Measurements from ENCODE around the gene TGM3.

DNA sequence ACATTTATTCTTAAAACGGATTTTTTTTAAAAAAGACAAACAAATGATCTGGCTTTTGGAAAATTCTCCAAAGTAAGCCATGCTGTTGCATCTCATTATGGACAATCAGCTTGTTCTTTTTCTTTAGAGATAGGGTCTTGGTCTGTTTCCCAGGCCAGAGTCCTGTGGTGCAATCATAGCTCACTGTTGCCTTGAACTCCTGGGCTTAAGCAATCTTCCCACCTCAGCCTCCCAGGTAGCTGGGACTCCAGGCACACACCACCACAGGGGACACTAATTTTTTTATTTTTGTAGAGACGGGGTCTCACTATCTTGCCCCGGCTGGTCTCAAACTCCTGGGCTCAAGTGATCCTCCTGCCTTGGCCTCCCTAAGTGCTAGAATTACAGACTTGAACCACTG lies 45.9 kb upstream of the TGM3 start:
- TF ChIP-seq, protein P1, sequence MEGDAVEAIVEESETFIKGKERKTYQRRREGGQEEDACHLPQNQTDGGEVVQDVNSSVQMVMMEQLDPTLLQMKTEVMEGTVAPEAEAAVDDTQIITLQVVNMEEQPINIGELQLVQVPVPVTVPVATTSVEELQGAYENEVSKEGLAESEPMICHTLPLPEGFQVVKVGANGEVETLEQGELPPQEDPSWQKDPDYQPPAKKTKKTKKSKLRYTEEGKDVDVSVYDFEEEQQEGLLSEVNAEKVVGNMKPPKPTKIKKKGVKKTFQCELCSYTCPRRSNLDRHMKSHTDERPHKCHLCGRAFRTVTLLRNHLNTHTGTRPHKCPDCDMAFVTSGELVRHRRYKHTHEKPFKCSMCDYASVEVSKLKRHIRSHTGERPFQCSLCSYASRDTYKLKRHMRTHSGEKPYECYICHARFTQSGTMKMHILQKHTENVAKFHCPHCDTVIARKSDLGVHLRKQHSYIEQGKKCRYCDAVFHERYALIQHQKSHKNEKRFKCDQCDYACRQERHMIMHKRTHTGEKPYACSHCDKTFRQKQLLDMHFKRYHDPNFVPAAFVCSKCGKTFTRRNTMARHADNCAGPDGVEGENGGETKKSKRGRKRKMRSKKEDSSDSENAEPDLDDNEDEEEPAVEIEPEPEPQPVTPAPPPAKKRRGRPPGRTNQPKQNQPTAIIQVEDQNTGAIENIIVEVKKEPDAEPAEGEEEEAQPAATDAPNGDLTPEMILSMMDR (conservative IDR thresholded peaks at IDR 0.05; ENCODE audit: low read depth, low read length): no peak
- TF ChIP-seq CEBPB (IDR thresholded peaks at IDR 0.05; ENCODE audit: low read depth, low read length) (no peak), RAD21 (IDR thresholded peaks at IDR 0.05; ENCODE audit: low read length) (no peak), POLR2A (IDR thresholded peaks at IDR 0.05; ENCODE audit: low read depth, low read length) (no peak), RFX5 (IDR thresholded peaks at IDR 0.05; ENCODE audit: low read depth, low read length) (no peak), BHLHE40 (IDR thresholded peaks at IDR 0.05; ENCODE audit: low read depth, low read length) (no peak), RCOR1 (IDR thresholded peaks at IDR 0.05; ENCODE audit: insufficient replicate concordance, low read length) (no peak)
- TF ChIP-seq, protein P2, sequence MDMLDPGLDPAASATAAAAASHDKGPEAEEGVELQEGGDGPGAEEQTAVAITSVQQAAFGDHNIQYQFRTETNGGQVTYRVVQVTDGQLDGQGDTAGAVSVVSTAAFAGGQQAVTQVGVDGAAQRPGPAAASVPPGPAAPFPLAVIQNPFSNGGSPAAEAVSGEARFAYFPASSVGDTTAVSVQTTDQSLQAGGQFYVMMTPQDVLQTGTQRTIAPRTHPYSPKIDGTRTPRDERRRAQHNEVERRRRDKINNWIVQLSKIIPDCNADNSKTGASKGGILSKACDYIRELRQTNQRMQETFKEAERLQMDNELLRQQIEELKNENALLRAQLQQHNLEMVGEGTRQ (IDR thresholded peaks at IDR 0.05; ENCODE audit: low read depth, low read length): no peak
- TF ChIP-seq, protein P3, sequence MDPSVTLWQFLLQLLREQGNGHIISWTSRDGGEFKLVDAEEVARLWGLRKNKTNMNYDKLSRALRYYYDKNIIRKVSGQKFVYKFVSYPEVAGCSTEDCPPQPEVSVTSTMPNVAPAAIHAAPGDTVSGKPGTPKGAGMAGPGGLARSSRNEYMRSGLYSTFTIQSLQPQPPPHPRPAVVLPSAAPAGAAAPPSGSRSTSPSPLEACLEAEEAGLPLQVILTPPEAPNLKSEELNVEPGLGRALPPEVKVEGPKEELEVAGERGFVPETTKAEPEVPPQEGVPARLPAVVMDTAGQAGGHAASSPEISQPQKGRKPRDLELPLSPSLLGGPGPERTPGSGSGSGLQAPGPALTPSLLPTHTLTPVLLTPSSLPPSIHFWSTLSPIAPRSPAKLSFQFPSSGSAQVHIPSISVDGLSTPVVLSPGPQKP (IDR thresholded peaks at IDR 0.05; ENCODE audit: borderline replicate concordance, low read depth, low read length): no peak
